Ishikawa (cell line): ENCODE data around the gene HLTF.

Experiments
- CREB1 ChIP-seq: IDR thresholded peaks from 2 replicates; pipeline ENCODE4 v1.6.1; 2012; ENCODE audit warnings: low read depth
- EGR1 ChIP-seq: IDR thresholded peaks from 2 replicates; pipeline ENCODE4 v1.6.1; 2012
- EP300 ChIP-seq: IDR thresholded peaks from 2 replicates; pipeline ENCODE4 v1.6.1; 2012; ENCODE audit warnings: borderline replicate concordance
- FOXM1 ChIP-seq: IDR thresholded peaks from 2 replicates; pipeline ENCODE4 v1.6.1; 2012; ENCODE audit warnings: low read depth, borderline replicate concordance
- NFIC ChIP-seq: IDR thresholded peaks from 2 replicates; pipeline ENCODE4 v1.6.1; 2012
- YY1 ChIP-seq: IDR thresholded peaks from 2 replicates; pipeline ENCODE4 v1.6.1; 2012; ENCODE audit warnings: low read depth
- ZBTB7A ChIP-seq: IDR thresholded peaks from 2 replicates; pipeline ENCODE4 v1.6.1; 2012; ENCODE audit warnings: low read depth
- TF ChIP-seq, protein P1 (sequence below): IDR thresholded peaks from 2 replicates; pipeline ENCODE4 v1.6.1; 2012

GRCh38 chr3:149003653-149004305, 82.6 kb downstream of the HLTF start:
- TF ChIP-seq, protein P1, sequence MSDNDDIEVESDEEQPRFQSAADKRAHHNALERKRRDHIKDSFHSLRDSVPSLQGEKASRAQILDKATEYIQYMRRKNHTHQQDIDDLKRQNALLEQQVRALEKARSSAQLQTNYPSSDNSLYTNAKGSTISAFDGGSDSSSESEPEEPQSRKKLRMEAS, result no peak
- TF ChIP-seq YY1 (no peak), FOXM1 (no peak), ZBTB7A (no peak), EP300 (no peak), EGR1 (no peak), CREB1 (no peak), NFIC (no peak)
